GM19043 (cell line): ENCODE data around the gene POPDC3.
"Not testable (repeated sequence)": the region's sequence is repeated elsewhere in the genome, so short reads cannot be mapped to it uniquely, and the experiment has no call there.

Source experiments
- ATAC-seq: cut with Tn5 transposase; IDR thresholded peaks from one replicate; pipeline ENCODE4 v1.9.1; 2021; ENCODE audit warnings: low read depth; ENCODE audit not compliant: unreplicated experiment

POPDC3 gene

GRCh38 chr6:105199711-105200110, 19.9 kb upstream of the POPDC3 start:
- no peak for ATAC-seq

GRCh38 chr6:105196076-105196475, 16.3 kb upstream of the POPDC3 start:
- no peak for ATAC-seq

- no peak for ATAC-seq
Observed at GRCh38 chr6:105194591-105194990, 14.8 kb upstream of the POPDC3 start.

- no peak for ATAC-seq
Observed at GRCh38 chr6:105194106-105194505, 14.3 kb upstream of the POPDC3 start.

GRCh38 chr6:105193647-105194046, 13.8 kb upstream of the POPDC3 start:
- ATAC-seq, result no peak

- no peak for ATAC-seq
Observed at GRCh38 chr6:105192707-105193465, 13.1 kb upstream of the POPDC3 start.

- ATAC-seq, result no peak
Observed at GRCh38 chr6:105191351-105191750, 11.5 kb upstream of the POPDC3 start.

- ATAC-seq, result no peak
Observed at GRCh38 chr6:105189026-105189820, 9.4 kb upstream of the POPDC3 start.

- ATAC-seq, result no peak
Observed at GRCh38 chr6:105188251-105188650, 8.4 kb upstream of the POPDC3 start.

- ATAC-seq, result no peak
Observed at GRCh38 chr6:105186576-105186975, 6.8 kb upstream of the POPDC3 start.

- ATAC-seq, result no peak
Observed at GRCh38 chr6:105184921-105185320, 5.1 kb upstream of the POPDC3 start.

- ATAC-seq, result no peak
Observed at GRCh38 chr6:105181981-105182515, 2.2 kb upstream of the POPDC3 start.

- ATAC-seq, result no peak
Observed at GRCh38 chr6:105178636-105179035, 1.2 kb downstream of the POPDC3 start.

- ATAC-seq, result no peak
Observed at GRCh38 chr6:105178110-105178509, 1.7 kb downstream of the POPDC3 start.

- no peak for ATAC-seq
Observed at GRCh38 chr6:105177556-105177955, 2.3 kb downstream of the POPDC3 start.

- no peak for ATAC-seq
Observed at GRCh38 chr6:105174512-105174911, 5.3 kb downstream of the POPDC3 start.

GRCh38 chr6:105172515-105172914, 7.3 kb downstream of the POPDC3 start:
- not testable (repeated sequence) for ATAC-seq

- ATAC-seq, result no peak
Observed at GRCh38 chr6:105170059-105170458, 9.8 kb downstream of the POPDC3 start.

GRCh38 chr6:105167914-105168313, 11.9 kb downstream of the POPDC3 start:
- no peak for ATAC-seq

GRCh38 chr6:105164418-105164817, 15.4 kb downstream of the POPDC3 start:
- ATAC-seq, result no peak

GRCh38 chr6:105163183-105163582, 16.6 kb downstream of the POPDC3 start:
- ATAC-seq, result no peak

GRCh38 chr6:105162377-105162776, 17.4 kb downstream of the POPDC3 start:
- no peak for ATAC-seq
